Posterior vena cava (tissue), 2 donors: ENCODE measurements around the gene CAMK2N2. TPM values are rescaled to one million over a fixed set of nuclear protein-coding genes. Genes with fewer than 3 reads are reported as not detected.

Experiments used
- DNase-seq: peaks from one replicate; pipeline ENCODE4 v3.0.0-alpha.2; 2020; ENCODE audit warnings: low spot score
- intact Hi-C, 2 donors: fragments of 100-400 bp; cut with DNase I; formaldehyde crosslinking; loops; one replicate each; pipeline versions ENCODE4 v1.14.1 to v1.14.2; 2022 to 2023
- microRNA-seq, 2 donors: library from miRNA; unstranded; fragments of <30 nt; microRNA quantifications; one replicate each; pipeline ENCODE4 v1.2.0, GENCODE V29; 2020 to 2021; ENCODE audit warnings: borderline microRNAs expressed in 2 of 2
- total RNA-seq, 2 donors: library from RNA; stranded (reverse); fragmentation: NEBNext Ultra II Directional; extraction: Animal tissue kit (Norgen Biotek cat#: 25700); gene quantifications; one replicate each; pipeline ENCODE4 v1.2.1, GENCODE V29; 2021
- donor health status: DM: yes; HTN: yes; CAD: no.
- donor health status: DM: yes; HTN: yes; CAD: no.

The CAMK2N2 gene
- total RNA-seq, 2 donors from 2014 or later, result 0.24 TPM; not detected in 1

GRCh38 chr3:184230603-184231528 lies 30.5 kb downstream of the CAMK2N2 start:
- no peak for DNase-seq

GRCh38 chr3:184230081-184230602 lies 31.2 kb downstream of the CAMK2N2 start:
- intact Hi-C loops, result no loop called here
- DNase-seq, result no peak

More at GRCh38 chr3:184230603-184231528, 30.5 kb downstream of the CAMK2N2 start:
- intact Hi-C loops, result no loop called here

GRCh38 chr3:184229394-184230080 lies 31.8 kb downstream of the CAMK2N2 start, which contains the start of gene VWA5B2:
TSS of gene VWA5B2 (plus strand) at chr3:184229585. CDS start at chr3:184230529, 944 bp downstream.
- DNase-seq, result no peak

GRCh38 chr3:184228376-184229137 lies 32.8 kb downstream of the CAMK2N2 start:
- no peak for DNase-seq
- intact Hi-C loops, result no loop called here

More at GRCh38 chr3:184229394-184230080, 31.8 kb downstream of the CAMK2N2 start, which contains the start of gene VWA5B2:
- intact Hi-C loops, result no loop called here

GRCh38 chr3:184227481-184227935 lies 33.8 kb downstream of the CAMK2N2 start:
- intact Hi-C loops, result no loop called here
- no peak for DNase-seq

GRCh38 chr3:184223946-184224345 lies 37.4 kb downstream of the CAMK2N2 start:
- intact Hi-C loops, result no loop called here
- no peak for DNase-seq

- no peak for DNase-seq
- intact Hi-C loops, result no loop called here
Observed at GRCh38 chr3:184222521-184222920, 38.8 kb downstream of the CAMK2N2 start.

GRCh38 chr3:184218814-184219213 lies 42.5 kb downstream of the CAMK2N2 start:
- DNase-seq, result no peak
- intact Hi-C loops, result no loop called here

GRCh38 chr3:184211718-184212117 lies 49.6 kb downstream of the CAMK2N2 start:
- intact Hi-C loops, result no loop called here

GRCh38 chr3:184211297-184211696 lies 50.1 kb downstream of the CAMK2N2 start:
- DNase-seq, result no peak
- intact Hi-C loops, result no loop called here

More at GRCh38 chr3:184211718-184212117, 49.6 kb downstream of the CAMK2N2 start:
- DNase-seq, result no peak

Small RNA genes within 50 kb of the gene (microRNA-seq; reads per million reads assigned to microRNA genes)
- 0 to 0.26 reads per million in 2 donors for gene MIR1224

Other genes with a start within 250 kb of the CAMK2N2 start
- gene ABCC5, start 243.7 kb downstream of the CAMK2N2 start, total RNA-seq, result 10 to 100 TPM; 17.5 to 20.0 TPM
- gene HTR3D, start 229.8 kb downstream of the CAMK2N2 start, total RNA-seq, result not detected
- gene HTR3C, start 208.5 kb downstream of the CAMK2N2 start, total RNA-seq, result not detected
- gene HTR3E, start 164.5 kb downstream of the CAMK2N2 start, total RNA-seq, result not detected
- gene EIF2B5, start 126.2 kb downstream of the CAMK2N2 start, total RNA-seq, result 10 to 100 TPM; 23.3 to 26.4 TPM
- 10 to 100 TPM; 67.3 to 70.7 TPM for gene DVL3, start 106.2 kb downstream of the CAMK2N2 start, total RNA-seq
- 100 to 1,000 TPM; 324 to 365 TPM for gene AP2M1, start 86.7 kb downstream of the CAMK2N2 start, total RNA-seq
- 10 to 100 TPM; 38.9 to 48.8 TPM for gene ABCF3, start 75.4 kb downstream of the CAMK2N2 start, total RNA-seq
- under 1 TPM in 1 of 2 donors, not detected in 1; 0.38 TPM for gene VWA5B2, start 32.0 kb downstream of the CAMK2N2 start, total RNA-seq
- 10 to 100 TPM; 26.8 to 28.6 TPM for gene ALG3, start 12.6 kb downstream of the CAMK2N2 start, total RNA-seq
- 1 to 10 TPM; 1.3 to 2.5 TPM for gene EEF1AKMT4, start 11.9 kb downstream of the CAMK2N2 start, total RNA-seq
- not detected for gene ECE2, start 14.5 kb upstream of the CAMK2N2 start, total RNA-seq
- 100 to 1,000 TPM; 128 to 163 TPM for gene PSMD2, start 37.7 kb upstream of the CAMK2N2 start, total RNA-seq
- gene EIF4G1, start 53.1 kb upstream of the CAMK2N2 start, total RNA-seq, result 100 to 1,000 TPM; 273 to 325 TPM
- 10 to 100 TPM; 30.4 to 37.4 TPM for gene FAM131A, start 76.0 kb upstream of the CAMK2N2 start, total RNA-seq
- 1 to 10 TPM; 3.7 to 4.0 TPM for gene CLCN2, start 100.1 kb upstream of the CAMK2N2 start, total RNA-seq
- gene POLR2H, start 100.2 kb upstream of the CAMK2N2 start, total RNA-seq, result 10 to 100 TPM; 39.1 to 42.7 TPM
- 1 to 10 TPM in 1 of 2 donors, under 1 TPM in 1; 0.71 to 1.1 TPM for gene THPO, start 116.7 kb upstream of the CAMK2N2 start, total RNA-seq
- 10 to 100 TPM; 18.6 to 32.6 TPM for gene CHRD, start 118.5 kb upstream of the CAMK2N2 start, total RNA-seq